Measurements from ENCODE around the gene AFF4.

DNA sequence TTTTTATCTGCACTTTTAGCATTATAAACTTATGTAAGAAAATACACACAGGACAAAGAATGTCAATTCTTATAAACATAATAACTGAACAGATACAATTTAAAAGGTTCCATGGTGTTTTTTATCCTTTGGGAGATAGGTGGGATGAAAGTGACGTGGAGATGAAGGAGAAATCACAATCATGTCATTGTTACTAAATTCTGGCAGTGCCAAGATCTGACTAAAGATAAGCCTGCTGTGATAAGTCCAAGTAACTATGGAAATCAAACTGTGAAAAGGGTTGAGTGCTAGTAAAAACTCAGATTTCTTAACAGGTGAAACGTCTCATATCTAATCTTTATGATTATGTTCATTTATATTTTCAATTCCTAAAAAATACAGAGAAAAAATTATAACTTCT is 78.9 kb downstream of the AFF4 start:
- TF ChIP-seq, protein P1, sequence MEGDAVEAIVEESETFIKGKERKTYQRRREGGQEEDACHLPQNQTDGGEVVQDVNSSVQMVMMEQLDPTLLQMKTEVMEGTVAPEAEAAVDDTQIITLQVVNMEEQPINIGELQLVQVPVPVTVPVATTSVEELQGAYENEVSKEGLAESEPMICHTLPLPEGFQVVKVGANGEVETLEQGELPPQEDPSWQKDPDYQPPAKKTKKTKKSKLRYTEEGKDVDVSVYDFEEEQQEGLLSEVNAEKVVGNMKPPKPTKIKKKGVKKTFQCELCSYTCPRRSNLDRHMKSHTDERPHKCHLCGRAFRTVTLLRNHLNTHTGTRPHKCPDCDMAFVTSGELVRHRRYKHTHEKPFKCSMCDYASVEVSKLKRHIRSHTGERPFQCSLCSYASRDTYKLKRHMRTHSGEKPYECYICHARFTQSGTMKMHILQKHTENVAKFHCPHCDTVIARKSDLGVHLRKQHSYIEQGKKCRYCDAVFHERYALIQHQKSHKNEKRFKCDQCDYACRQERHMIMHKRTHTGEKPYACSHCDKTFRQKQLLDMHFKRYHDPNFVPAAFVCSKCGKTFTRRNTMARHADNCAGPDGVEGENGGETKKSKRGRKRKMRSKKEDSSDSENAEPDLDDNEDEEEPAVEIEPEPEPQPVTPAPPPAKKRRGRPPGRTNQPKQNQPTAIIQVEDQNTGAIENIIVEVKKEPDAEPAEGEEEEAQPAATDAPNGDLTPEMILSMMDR (IDR thresholded peaks at IDR 0.05; ENCODE audit: low read depth, low read length): no peak
- TF ChIP-seq, protein P2, sequence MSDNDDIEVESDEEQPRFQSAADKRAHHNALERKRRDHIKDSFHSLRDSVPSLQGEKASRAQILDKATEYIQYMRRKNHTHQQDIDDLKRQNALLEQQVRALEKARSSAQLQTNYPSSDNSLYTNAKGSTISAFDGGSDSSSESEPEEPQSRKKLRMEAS (IDR thresholded peaks at IDR 0.05; ENCODE audit: low read depth, low read length): no peak
- TF ChIP-seq POLR2A (IDR thresholded peaks at IDR 0.05; ENCODE audit: extremely low read depth, insufficient read length): no peak
- no peak for TF ChIP-seq MYC (IDR thresholded peaks at IDR 0.05; ENCODE audit: low read depth, low read length)
